ENCODE results near the gene CDCA3. TPM values are rescaled to one million over a fixed set of nuclear protein-coding genes. Genes with fewer than 3 reads are reported as not detected.
A peak's percentile ranks its signal among the peaks of the same experiment; 100 is the strongest.

The CDCA3 gene
- total and polyA plus RNA-seq, 2 experiments from 2014 or later: 47.4 to 75.6 TPM

GRCh38 chr12:6888360-6888759 is 37.3 kb upstream of the CDCA3 start (continued):
- no peak for TF ChIP-seq REST (IDR thresholded peaks at IDR 0.05; ENCODE audit: unreplicated experiment)
- TF ChIP-seq ZNF114 (CRISPR knock-in tag; IDR thresholded peaks at IDR 0.05): no peak
- TF ChIP-seq CTCF (conservative IDR thresholded peaks at IDR 0.05; ENCODE audit: low read depth in 2 of 2): no peak
- no peak for TF ChIP-seq CREB1 (CRISPR knock-in tag; IDR thresholded peaks at IDR 0.05; ENCODE audit: low read depth)
- no peak for TF ChIP-seq ZNF331 (CRISPR knock-in tag; IDR thresholded peaks at IDR 0.05; ENCODE audit: low read depth)
- TF ChIP-seq EZH2phosphoT487 (IDR thresholded peaks at IDR 0.05; ENCODE audit: unreplicated experiment): no peak

- Histone ChIP-seq H3K4me1 (ENCODE audit: insufficient read depth) (peaks cover 45% of the 10 kb centered on the region), H2AFZ (no peak overlapping the region), H4K20me1 (replicated peaks; ENCODE audit: insufficient read depth) (no peaks in the 10 kb centered on the region), H3K9me2 (ENCODE audit: insufficient read depth) (no peaks in the 10 kb centered on the region), H3F3A (replicated peaks; ENCODE audit: low read depth) (peaks cover 37% of the 10 kb centered on the region), H3K79me2 (replicated peaks; ENCODE audit: insufficient read depth) (no peaks in the 10 kb centered on the region), H3K27me3 (ENCODE audit: insufficient read depth) (no peaks in the 10 kb centered on the region), H3K4me2 (0 out of 2 replicates have a peak overlapping the region, but pooled peaks have one; percentile 15), H3K27ac (ENCODE audit: low read depth) (peak overlapping the region; percentile 98), H3K4me3 (no peak overlapping the region), H3K36me3 (ENCODE audit: insufficient read depth) (no peaks in the 10 kb centered on the region)
- DNase-seq (ENCODE audit: low spot score) (no peak), ATAC-seq (no peak)
- Mint-ChIP-seq H3K9me3 (no peaks in the 10 kb centered on the region; the same call in 1 of the 3 replicates), H3K27ac (no peak overlapping the region), H3K4me3 (no peak overlapping the region), H3K4me1 (peaks cover 33% of the 10 kb centered on the region), H3K36me3 (ENCODE audit: low read depth) (0 out of 3 replicates have a peak, but pooled peaks cover 4% of the 10 kb centered on the region), H3K27me3 (ENCODE audit: insufficient read depth, low read depth, poor library complexity) (peaks cover 18% of the 10 kb centered on the region)
- TF ChIP-seq ZNF114 (CRISPR knock-in tag; IDR thresholded peaks at IDR 0.05) (no peak), ZNF462 (CRISPR knock-in tag; IDR thresholded peaks at IDR 0.05) (no peak), NANOG (IDR thresholded peaks at IDR 0.05; ENCODE audit: borderline replicate concordance) (no peak), ETS1 (IDR thresholded peaks at IDR 0.05) (no peak), EZH2 (IDR thresholded peaks at IDR 0.05; ENCODE audit: low read depth, unreplicated experiment) (no peak), CTCF (conservative IDR thresholded peaks at IDR 0.05; ENCODE audit: low read depth in 2 of 2) (no peak)
Observed at GRCh38 chr12:6887460-6887859, 36.4 kb upstream of the CDCA3 start.

All from GM23338 (cell line).